ENCODE data around the gene DPPA2.

DNA sequence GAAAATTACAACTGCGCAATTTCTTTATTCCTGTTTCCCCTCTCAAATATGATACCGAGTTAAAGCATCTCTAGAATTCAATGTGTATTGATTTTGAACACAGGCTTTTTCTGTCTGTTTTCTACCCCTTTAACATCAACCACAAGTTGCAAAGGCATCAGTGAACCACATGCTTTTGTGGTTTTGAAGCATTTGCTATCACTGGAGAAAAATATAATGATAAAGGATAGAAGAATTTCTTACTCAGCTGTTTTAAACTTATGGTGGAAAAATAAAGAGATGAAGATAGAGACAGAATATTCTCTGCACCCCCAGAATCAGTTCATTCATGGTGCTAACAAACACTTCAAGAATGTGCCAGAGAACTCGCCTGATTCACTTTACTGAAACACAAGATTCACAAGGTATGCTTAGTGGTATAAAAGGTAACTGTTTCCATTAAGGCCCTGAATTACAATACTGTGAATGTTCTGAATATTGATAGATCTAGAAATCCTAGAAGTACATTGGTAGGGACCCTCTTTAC is 30.5 kb upstream of the DPPA2 start:
- TF ChIP-seq EZH2 (IDR thresholded peaks at IDR 0.05), result no peak
- TF ChIP-seq, protein P1, sequence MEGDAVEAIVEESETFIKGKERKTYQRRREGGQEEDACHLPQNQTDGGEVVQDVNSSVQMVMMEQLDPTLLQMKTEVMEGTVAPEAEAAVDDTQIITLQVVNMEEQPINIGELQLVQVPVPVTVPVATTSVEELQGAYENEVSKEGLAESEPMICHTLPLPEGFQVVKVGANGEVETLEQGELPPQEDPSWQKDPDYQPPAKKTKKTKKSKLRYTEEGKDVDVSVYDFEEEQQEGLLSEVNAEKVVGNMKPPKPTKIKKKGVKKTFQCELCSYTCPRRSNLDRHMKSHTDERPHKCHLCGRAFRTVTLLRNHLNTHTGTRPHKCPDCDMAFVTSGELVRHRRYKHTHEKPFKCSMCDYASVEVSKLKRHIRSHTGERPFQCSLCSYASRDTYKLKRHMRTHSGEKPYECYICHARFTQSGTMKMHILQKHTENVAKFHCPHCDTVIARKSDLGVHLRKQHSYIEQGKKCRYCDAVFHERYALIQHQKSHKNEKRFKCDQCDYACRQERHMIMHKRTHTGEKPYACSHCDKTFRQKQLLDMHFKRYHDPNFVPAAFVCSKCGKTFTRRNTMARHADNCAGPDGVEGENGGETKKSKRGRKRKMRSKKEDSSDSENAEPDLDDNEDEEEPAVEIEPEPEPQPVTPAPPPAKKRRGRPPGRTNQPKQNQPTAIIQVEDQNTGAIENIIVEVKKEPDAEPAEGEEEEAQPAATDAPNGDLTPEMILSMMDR (IDR thresholded peaks at IDR 0.05), result no peak
